SH-SY5Y (cell line): Measurements from ENCODE around the gene SYCE3.

Experiments used
- GATA2 ChIP-seq: IDR thresholded peaks from 2 replicates; pipeline ENCODE4 v1.6.1; 2011; ENCODE audit warnings: mild to moderate bottlenecking, low read depth, low read length
- GATA3 ChIP-seq: IDR thresholded peaks from 2 replicates; pipeline ENCODE4 v1.6.1; 2011; ENCODE audit warnings: low read depth, mild to moderate bottlenecking, low read length, moderate library complexity

DNA sequence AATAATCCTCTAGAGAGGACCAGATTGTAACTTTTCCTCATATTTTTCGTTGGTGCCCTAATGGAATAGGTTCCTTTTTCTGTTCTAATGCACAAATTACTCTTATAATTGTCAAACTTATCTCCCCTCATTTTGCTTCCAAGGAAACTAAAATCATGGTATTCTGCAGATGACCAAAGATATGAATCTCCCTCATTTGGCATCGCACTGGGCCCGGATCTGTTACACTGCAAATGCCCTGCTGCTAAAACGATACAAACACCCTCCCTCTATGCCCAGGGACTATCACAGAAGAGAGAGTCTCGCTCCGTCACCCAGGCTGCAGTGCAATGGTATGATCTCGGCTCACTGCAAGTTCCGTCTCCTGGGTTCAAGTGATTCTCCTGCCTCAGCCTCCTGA is 9.4 kb downstream of the SYCE3 start:
- TF ChIP-seq GATA3 (peak; percentile 48; the same call in 1 of the 2 replicates), GATA2 (peak; percentile 81)
